Femur (tissue), 1 donor: ENCODE results near the gene RAB6B.

Experiments used
- DNase-seq: peaks from one replicate; pipeline ENCODE4 v3.0.0-alpha.2; 2017

Gene RAB6B

GRCh38 chr3:133930341-133930933, 34.8 kb upstream of the RAB6B start:
- DNase-seq = peak; percentile 40

GRCh38 chr3:133928903-133929607, 33.4 kb upstream of the RAB6B start:
- no peak for DNase-seq

- DNase-seq = no peak
These were observed 32.6 kb upstream of the RAB6B start for GRCh38 chr3:133928136-133928893.

GRCh38 chr3:133927540-133928066, 31.9 kb upstream of the RAB6B start:
- DNase-seq = peak; percentile 66

GRCh38 chr3:133926736-133927539, 31.3 kb upstream of the RAB6B start:
- DNase-seq = peak; percentile 25

- DNase-seq = no peak
These were observed 30.5 kb upstream of the RAB6B start for GRCh38 chr3:133925960-133926735.

- no peak for DNase-seq
These were observed 28.4 kb upstream of the RAB6B start for GRCh38 chr3:133924041-133924440.

- no peak for DNase-seq
These were observed 25.9 kb upstream of the RAB6B start for GRCh38 chr3:133921592-133921991.

GRCh38 chr3:133917144-133917543, 21.5 kb upstream of the RAB6B start:
- DNase-seq = no peak

- DNase-seq = no peak
These were observed 20.3 kb upstream of the RAB6B start for GRCh38 chr3:133915685-133916658.

- DNase-seq = no peak
These were observed 19.3 kb upstream of the RAB6B start for GRCh38 chr3:133914839-133915600.

GRCh38 chr3:133910422-133910821, 14.7 kb upstream of the RAB6B start:
- DNase-seq = no peak

GRCh38 chr3:133905376-133905775, 9.7 kb upstream of the RAB6B start:
- DNase-seq = no peak

GRCh38 chr3:133901847-133902246, 6.2 kb upstream of the RAB6B start:
- no peak for DNase-seq

GRCh38 chr3:133901083-133901482, 5.4 kb upstream of the RAB6B start:
- DNase-seq = no peak

GRCh38 chr3:133899311-133899710, 3.6 kb upstream of the RAB6B start:
- DNase-seq = no peak

GRCh38 chr3:133897547-133897946, 1.9 kb upstream of the RAB6B start:
- no peak for DNase-seq

GRCh38 chr3:133896002-133896761, 500 bp upstream of the RAB6B start:
- DNase-seq = no peak
